T-helper 2 cell treated with Interferon-gamma antibody and Interleukin-4, amounts not matched to agents 5 μg/mL and 100 μg/mL, for 36 hours (primary cell): Measurements from ENCODE around the gene BTBD2.

Experiments
- DNase-seq: peaks from one replicate; pipeline ENCODE4 v3.0.0; 2021; ENCODE audit warnings: low spot score
- H3K27ac Mint-ChIP-seq: one replicate; pipeline ENCODE4 v1.8.0; 2021; ENCODE audit warnings: mild to moderate bottlenecking, mixed read lengths
- H3K27me3 Mint-ChIP-seq: one replicate; pipeline ENCODE4 v1.8.0; 2021; ENCODE audit warnings: low read depth, mixed read lengths
- H3K36me3 Mint-ChIP-seq: one replicate; pipeline ENCODE4 v1.8.0; 2021; ENCODE audit warnings: low read depth, mixed read lengths
- H3K4me1 Mint-ChIP-seq: one replicate; pipeline ENCODE4 v1.8.0; 2021; ENCODE audit warnings: low read depth, mixed read lengths
- H3K4me3 Mint-ChIP-seq: one replicate; pipeline ENCODE4 v1.8.0; 2022; ENCODE audit warnings: mild to moderate bottlenecking, moderate library complexity, mixed read lengths
- H3K9me3 Mint-ChIP-seq: one replicate; pipeline ENCODE4 v1.8.0; 2021; ENCODE audit warnings: mixed read lengths

BTBD2 gene

DNA sequence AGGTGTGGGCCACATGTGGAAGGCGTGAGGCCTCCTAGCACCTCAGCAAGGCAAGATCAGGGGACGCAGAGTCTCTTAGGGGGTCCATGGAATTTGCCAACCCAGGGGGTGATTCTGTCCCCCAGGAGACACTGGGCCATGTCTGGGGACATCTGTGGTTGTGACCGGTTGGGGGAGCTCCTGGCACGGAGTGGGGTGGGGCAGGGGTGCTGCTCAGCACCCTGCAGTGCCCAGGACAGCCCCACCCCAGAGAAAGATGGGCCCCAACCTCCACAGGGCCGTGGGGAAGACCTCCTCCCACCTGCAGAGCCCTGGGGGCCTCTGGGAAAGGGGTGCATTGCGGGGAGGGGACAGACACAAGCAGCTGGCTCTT lies 31.5 kb upstream of the BTBD2 start:
- Mint-ChIP-seq H3K4me3 (no peak overlapping the region), H3K27me3 (no peaks in the 10 kb centered on the region), H3K27ac (no peak overlapping the region), H3K36me3 (peaks cover 25% of the 10 kb centered on the region), H3K9me3 (no peaks in the 10 kb centered on the region), H3K4me1 (peaks cover 16% of the 10 kb centered on the region)
- no peak for DNase-seq

GRCh38 chr19:2046046-2046907 lies 30.8 kb upstream of the BTBD2 start:
- no peak for DNase-seq
- Mint-ChIP-seq H3K9me3 (no peaks in the 10 kb centered on the region), H3K27ac (no peak overlapping the region), H3K36me3 (peaks cover 25% of the 10 kb centered on the region), H3K4me1 (peaks cover 13% of the 10 kb centered on the region), H3K27me3 (no peaks in the 10 kb centered on the region), H3K4me3 (no peak overlapping the region)

DNA sequence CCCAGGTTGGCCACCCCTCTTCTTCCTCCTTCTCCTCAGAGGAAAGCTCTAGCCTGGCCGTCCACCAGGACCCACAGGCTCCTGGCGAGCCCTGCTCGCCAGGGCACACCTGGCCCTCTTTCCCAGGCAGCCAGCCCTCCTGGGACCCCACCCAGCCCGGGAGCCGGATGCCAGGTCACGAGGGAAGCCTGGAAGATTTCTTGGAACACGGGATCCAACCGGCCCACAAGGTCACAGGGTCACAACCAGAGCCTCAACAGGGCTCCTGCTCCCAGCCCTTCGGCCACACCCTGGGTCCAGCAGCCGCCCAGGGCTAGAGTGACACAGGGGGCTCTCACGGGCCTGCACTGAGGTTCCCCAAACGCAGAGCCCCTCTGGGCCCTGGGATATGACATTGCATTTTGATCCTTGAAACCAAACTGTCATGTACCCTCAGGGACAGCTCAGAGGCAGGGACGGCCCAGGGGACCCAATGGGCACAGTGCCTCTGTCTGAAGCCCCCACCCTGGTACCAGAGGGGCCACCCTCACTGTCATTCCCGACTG lies 30.1 kb upstream of the BTBD2 start:
- peaks cover 13% of the 10 kb centered on the region for H3K4me1 Mint-ChIP-seq
- peaks cover 29% of the 10 kb centered on the region for H3K36me3 Mint-ChIP-seq
- no peak overlapping the region for H3K4me3 Mint-ChIP-seq
- no peak for DNase-seq
- no peaks in the 10 kb centered on the region for H3K9me3 Mint-ChIP-seq
- no peaks in the 10 kb centered on the region for H3K27me3 Mint-ChIP-seq
- no peak overlapping the region for H3K27ac Mint-ChIP-seq

DNA sequence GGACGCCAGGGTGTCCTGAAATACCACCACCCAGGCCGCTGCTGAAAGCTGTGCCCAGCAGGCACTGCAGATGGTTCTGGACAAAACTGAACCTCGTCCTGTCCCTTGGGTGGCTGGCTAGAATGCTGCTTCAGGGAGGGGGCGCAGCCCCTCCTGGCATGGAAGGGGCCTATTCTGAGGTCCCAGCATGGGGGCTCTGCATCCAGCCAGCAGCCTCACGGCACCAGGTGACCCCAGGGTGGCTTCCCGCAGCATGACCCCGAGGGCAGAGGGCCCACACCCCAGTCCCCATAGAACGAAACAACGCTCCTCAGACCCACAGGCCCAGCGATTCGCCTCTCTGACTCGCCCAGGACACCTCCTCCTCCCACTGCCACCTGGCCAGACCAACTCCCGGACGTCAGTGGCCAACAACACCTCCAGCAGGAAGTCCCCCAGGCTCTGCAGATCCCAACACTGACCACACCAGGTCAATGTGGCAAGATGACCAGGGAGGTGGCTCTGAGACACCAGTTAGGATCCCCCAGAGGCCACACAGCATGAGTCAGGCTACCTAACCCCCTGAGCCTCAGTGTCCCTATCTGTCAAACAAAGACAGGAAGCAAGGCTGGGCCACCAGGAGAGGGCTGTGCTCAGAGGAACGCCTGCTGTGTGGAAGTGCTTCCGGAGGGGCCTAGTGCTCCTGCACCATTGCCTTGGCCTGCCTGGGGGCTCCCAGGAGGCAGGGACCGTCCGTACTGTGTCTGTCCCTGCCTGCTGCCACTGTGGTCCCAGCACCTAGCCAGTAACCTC lies 29.4 kb upstream of the BTBD2 start:
- Mint-ChIP-seq H3K9me3 (no peaks in the 10 kb centered on the region), H3K27me3 (no peaks in the 10 kb centered on the region), H3K4me1 (peaks cover 13% of the 10 kb centered on the region), H3K4me3 (no peak overlapping the region), H3K27ac (peak overlapping the region; percentile 52), H3K36me3 (peaks cover 31% of the 10 kb centered on the region)
- DNase-seq, result no peak

DNA sequence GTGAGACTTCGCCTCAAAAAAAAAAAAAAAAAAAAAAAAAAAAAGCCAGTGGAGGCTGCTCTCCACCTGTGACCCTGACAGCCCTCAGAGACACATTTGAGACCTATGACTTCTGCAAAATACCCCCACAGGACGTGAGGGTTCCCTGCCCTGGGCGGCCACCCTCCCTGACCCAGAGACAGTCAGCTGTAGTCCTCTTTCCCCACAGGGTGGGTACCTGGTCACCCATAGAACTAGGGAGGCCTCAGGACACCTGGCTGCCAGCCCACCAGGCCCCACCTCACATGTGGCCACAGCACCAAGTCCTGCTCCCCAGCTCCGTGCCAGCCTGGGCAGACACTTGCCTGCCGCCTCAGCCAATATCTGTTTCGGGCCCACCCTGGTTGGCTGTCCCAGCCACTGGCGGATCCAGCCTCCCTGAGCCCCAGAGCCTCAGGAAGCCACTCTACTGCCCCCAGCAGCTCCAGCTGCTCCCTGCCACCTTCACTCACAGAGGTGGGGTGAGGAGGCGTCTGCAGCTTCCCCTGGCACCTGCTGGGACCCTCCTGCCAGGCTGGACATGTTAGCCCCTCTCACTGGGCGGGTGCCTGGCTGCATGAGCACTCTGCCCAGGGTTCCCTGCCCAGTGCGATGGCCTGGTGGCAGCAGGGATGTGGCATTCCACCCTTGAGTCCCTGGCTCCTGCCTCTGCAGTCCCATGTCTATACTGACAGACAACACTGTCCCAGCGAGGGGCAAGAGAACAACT lies 28.6 kb upstream of the BTBD2 start:
- no peaks in the 10 kb centered on the region for H3K9me3 Mint-ChIP-seq
- no peak for DNase-seq
- no peaks in the 10 kb centered on the region for H3K27me3 Mint-ChIP-seq
- H3K4me1 Mint-ChIP-seq, result peaks cover 8% of the 10 kb centered on the region
- peaks cover 32% of the 10 kb centered on the region for H3K36me3 Mint-ChIP-seq
- peak overlapping the region; percentile 88 for H3K27ac Mint-ChIP-seq
- H3K4me3 Mint-ChIP-seq, result no peak overlapping the region

DNA sequence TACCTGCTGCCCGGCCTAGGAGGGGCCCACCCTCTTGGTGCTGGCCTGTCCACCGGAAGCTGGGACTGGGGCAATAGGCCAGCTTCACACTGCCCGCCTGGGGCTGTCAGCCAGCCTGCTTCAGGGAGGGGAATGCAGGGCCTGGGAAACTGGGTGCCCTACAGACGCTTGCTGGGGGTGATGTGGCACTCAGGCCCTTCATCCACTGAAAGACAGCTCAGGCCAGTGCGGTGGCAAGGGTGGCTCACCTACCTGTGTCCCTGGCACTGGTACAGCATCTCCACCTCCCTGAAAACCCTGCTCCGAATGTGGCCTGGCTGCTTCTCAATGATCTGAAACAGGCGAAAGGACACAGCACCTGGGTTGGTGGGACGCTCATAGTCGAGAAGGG lies 27.7 kb upstream of the BTBD2 start:
- peak overlapping the region; percentile 67 for H3K4me3 Mint-ChIP-seq
- no peaks in the 10 kb centered on the region for H3K9me3 Mint-ChIP-seq
- peak; percentile 4 for DNase-seq
- H3K27me3 Mint-ChIP-seq, result no peaks in the 10 kb centered on the region
- peaks cover 6% of the 10 kb centered on the region for H3K4me1 Mint-ChIP-seq
- peak overlapping the region; percentile 88 for H3K27ac Mint-ChIP-seq
- H3K36me3 Mint-ChIP-seq, result peaks cover 26% of the 10 kb centered on the region

DNA sequence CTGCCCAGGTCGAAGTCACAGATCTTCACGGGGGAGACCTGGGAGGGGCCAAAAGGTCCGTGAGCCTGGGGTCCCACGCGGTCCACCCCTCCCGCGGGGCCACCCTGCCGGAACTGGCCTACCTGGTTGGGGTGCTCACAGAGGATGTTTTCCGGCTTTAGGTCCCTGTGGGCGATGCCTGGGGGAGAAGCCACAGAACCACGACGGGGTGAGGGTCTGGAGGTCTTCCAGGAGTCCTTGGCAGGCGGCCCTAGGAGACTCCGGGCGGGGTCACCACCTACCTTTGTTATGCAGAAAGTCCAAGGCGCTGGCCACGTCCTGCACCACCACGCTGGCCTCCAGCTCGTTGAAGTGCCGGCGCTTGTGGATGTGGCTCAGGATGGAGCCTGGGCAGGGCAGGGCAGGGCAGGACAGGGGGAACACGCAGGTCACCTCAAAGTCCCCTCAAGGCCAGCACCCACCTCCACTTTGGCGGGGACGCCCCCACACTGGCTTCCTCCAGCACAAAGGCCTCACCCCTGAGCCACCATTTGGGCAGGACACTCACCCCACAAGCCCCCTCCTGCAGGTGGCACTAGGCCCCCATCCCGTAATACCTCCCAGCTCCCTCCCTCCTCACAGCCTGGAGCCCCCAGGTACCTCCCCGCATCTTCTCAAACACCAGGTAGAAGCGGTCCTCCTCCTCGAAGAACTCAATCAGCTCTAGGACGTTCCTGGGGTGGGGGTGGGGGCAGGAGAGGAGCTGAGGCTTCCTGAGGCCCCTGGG lies 27.2 kb upstream of the BTBD2 start:
- H3K27me3 Mint-ChIP-seq, result no peaks in the 10 kb centered on the region
- DNase-seq, result no peak
- H3K9me3 Mint-ChIP-seq, result no peaks in the 10 kb centered on the region
- peak overlapping the region; percentile 67 for H3K4me3 Mint-ChIP-seq
- peaks cover 5% of the 10 kb centered on the region for H3K4me1 Mint-ChIP-seq
- H3K27ac Mint-ChIP-seq, result peak overlapping the region; percentile 88
- peaks cover 28% of the 10 kb centered on the region for H3K36me3 Mint-ChIP-seq

- Mint-ChIP-seq H3K4me1 (peaks cover 5% of the 10 kb centered on the region), H3K27ac (peak overlapping the region; percentile 88), H3K27me3 (no peaks in the 10 kb centered on the region), H3K9me3 (no peaks in the 10 kb centered on the region), H3K4me3 (peak overlapping the region; percentile 67), H3K36me3 (peaks cover 27% of the 10 kb centered on the region)
- DNase-seq, result peak; percentile 99
Observed at GRCh38 chr19:2041683-2042484, 26.4 kb upstream of the BTBD2 start.

DNA sequence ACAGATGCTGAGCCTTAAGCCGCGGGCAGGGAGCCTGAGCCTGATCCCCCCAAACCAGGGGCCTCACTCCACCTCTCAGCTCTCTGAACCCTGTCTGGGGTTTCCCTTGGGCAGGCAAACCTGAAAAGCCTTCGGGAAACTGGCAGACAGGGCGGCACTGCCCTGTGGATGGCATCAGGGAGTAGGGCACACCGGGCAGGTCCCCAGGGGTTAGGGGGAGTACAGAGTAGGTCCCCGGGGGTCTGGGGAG lies 25.8 kb upstream of the BTBD2 start:
- Mint-ChIP-seq H3K36me3 (peaks cover 26% of the 10 kb centered on the region), H3K9me3 (no peaks in the 10 kb centered on the region), H3K4me3 (peak overlapping the region; percentile 57), H3K4me1 (peaks cover 5% of the 10 kb centered on the region), H3K27me3 (no peaks in the 10 kb centered on the region), H3K27ac (peak overlapping the region; percentile 87)
- DNase-seq, result no peak

- H3K9me3 Mint-ChIP-seq, result no peaks in the 10 kb centered on the region
- H3K36me3 Mint-ChIP-seq, result peaks cover 26% of the 10 kb centered on the region
Observed at GRCh38 chr19:2040647-2041432, 25.3 kb upstream of the BTBD2 start.

GRCh38 chr19:2039959-2040646 lies 24.6 kb upstream of the BTBD2 start:
- peak overlapping the region; percentile 36 for H3K27ac Mint-ChIP-seq
- no peak overlapping the region for H3K4me3 Mint-ChIP-seq
- peaks cover 9% of the 10 kb centered on the region for H3K4me1 Mint-ChIP-seq
- peaks cover 3% of the 10 kb centered on the region for H3K9me3 Mint-ChIP-seq
- H3K27me3 Mint-ChIP-seq, result no peaks in the 10 kb centered on the region
- no peak for DNase-seq
- peaks cover 26% of the 10 kb centered on the region for H3K36me3 Mint-ChIP-seq

More at GRCh38 chr19:2040647-2041432, 25.3 kb upstream of the BTBD2 start:
- DNase-seq, result no peak
- H3K4me3 Mint-ChIP-seq, result no peak overlapping the region
- peaks cover 5% of the 10 kb centered on the region for H3K4me1 Mint-ChIP-seq
- H3K27ac Mint-ChIP-seq, result peak overlapping the region; percentile 87
- H3K27me3 Mint-ChIP-seq, result no peaks in the 10 kb centered on the region
